Parathyroid adenoma (tissue), 2 donors: ENCODE measurements around the gene CLRN3.

Experiments used
- H2AFZ ChIP-seq: fragments of 300-600 bp; sonication (generic); one replicate; pipeline ENCODE4 v1.7.0; 2017; ENCODE audit warnings: antibody characterized with exemption, mild to moderate bottlenecking
- H3K27ac ChIP-seq: fragments of 300-600 bp; sonication (generic); one replicate; pipeline ENCODE4 v1.7.0; 2017
- H3K27me3 ChIP-seq: fragments of 300-600 bp; sonication (generic); one replicate; pipeline ENCODE4 v1.7.0; 2017; ENCODE audit warnings: low read length; ENCODE audit not compliant: control insufficient read depth, insufficient read depth
- H3K36me3 ChIP-seq: fragments of 300-600 bp; sonication (generic); one replicate; pipeline ENCODE4 v1.7.0; 2017; ENCODE audit warnings: low read length; ENCODE audit not compliant: control insufficient read depth, insufficient read depth
- H3K4me1 ChIP-seq: fragments of 300-600 bp; sonication (generic); one replicate; pipeline ENCODE4 v1.7.0; 2017; ENCODE audit warnings: control low read depth
- H3K4me2 ChIP-seq: fragments of 300-600 bp; sonication (generic); one replicate; pipeline ENCODE4 v1.7.0; 2017; ENCODE audit warnings: low read length
- H3K4me3 ChIP-seq: fragments of 300-600 bp; sonication (generic); one replicate; pipeline ENCODE4 v1.7.0; 2017; ENCODE audit warnings: low read depth, low read length
- H3K79me2 ChIP-seq: fragments of 300-600 bp; sonication (generic); one replicate; pipeline ENCODE4 v1.7.0; 2017; ENCODE audit warnings: control low read depth
- H3K9ac ChIP-seq: fragments of 300-600 bp; sonication (generic); one replicate; pipeline ENCODE4 v1.7.0; 2017; ENCODE audit warnings: mild to moderate bottlenecking
- H3K9me3 ChIP-seq: fragments of 300-600 bp; sonication (generic); one replicate; pipeline ENCODE4 v1.7.0; 2017; ENCODE audit warnings: low read length; ENCODE audit not compliant: control insufficient read depth
- TF ChIP-seq, protein P1 (sequence below): fragments of 300-600 bp; sonication (generic); IDR thresholded peaks from one replicate; pipeline ENCODE4 v1.7.0; 2017; ENCODE audit warnings: antibody characterized with exemption, mild to moderate bottlenecking
- donor health status: primary hyperparathyroidism.

CLRN3 gene

DNA sequence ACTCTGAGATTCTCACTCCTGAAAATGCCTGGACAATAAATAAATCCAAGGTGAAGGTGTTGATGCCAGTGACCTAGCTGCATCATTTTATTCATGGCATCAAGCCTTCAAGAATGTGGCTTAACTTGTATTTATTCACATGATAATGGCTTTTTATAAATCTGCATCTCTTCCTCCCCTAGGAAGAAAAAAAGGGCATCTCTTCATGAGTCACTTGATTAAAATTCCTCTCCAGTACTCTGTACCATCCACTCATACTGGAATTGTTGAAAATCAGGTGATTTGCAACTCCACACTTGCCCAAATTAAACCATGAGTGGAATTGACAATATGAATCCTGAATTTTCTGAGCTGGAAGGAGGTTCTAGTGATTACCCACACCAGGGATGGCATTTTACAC, 44.3 kb upstream of the CLRN3 start:
- Histone ChIP-seq H3K36me3 (no peaks in the 10 kb centered on the region), H2AFZ (no peak overlapping the region), H3K79me2 (no peaks in the 10 kb centered on the region), H3K9ac (no peak overlapping the region), H3K4me1 (no peaks in the 10 kb centered on the region), H3K9me3 (no peaks in the 10 kb centered on the region), H3K27me3 (no peaks in the 10 kb centered on the region), H3K4me2 (no peak overlapping the region), H3K27ac (no peak overlapping the region), H3K4me3 (no peak overlapping the region)
- TF ChIP-seq, protein P1, sequence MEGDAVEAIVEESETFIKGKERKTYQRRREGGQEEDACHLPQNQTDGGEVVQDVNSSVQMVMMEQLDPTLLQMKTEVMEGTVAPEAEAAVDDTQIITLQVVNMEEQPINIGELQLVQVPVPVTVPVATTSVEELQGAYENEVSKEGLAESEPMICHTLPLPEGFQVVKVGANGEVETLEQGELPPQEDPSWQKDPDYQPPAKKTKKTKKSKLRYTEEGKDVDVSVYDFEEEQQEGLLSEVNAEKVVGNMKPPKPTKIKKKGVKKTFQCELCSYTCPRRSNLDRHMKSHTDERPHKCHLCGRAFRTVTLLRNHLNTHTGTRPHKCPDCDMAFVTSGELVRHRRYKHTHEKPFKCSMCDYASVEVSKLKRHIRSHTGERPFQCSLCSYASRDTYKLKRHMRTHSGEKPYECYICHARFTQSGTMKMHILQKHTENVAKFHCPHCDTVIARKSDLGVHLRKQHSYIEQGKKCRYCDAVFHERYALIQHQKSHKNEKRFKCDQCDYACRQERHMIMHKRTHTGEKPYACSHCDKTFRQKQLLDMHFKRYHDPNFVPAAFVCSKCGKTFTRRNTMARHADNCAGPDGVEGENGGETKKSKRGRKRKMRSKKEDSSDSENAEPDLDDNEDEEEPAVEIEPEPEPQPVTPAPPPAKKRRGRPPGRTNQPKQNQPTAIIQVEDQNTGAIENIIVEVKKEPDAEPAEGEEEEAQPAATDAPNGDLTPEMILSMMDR = no peak

DNA sequence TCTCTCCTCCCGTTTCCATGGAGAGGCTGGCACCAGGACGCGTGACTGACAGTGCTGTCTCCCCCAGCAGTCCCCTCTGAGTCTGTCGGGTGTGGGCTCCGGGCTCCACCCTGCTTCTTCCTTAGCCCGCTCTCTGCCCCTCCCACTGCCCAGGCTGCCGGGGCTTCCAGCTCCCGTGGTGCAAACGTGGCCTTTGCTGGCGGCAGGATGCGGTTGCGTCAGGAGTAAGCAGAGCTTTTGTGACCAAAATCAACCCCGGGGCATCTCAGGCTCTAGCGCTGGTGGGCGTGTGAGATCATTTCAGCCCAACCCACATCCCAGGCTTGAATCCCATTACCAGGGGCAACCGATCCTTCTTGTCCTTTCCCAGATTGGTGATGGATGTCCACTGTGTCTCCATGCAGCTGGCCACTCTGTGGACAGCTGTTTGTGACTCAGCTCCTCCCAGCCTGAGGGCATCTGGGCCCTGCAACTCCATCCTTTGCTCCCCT, 42.4 kb upstream of the CLRN3 start:
- no peaks in the 10 kb centered on the region for H3K9me3 ChIP-seq
- H2AFZ ChIP-seq = no peak overlapping the region
- H3K27ac ChIP-seq = no peak overlapping the region
- H3K27me3 ChIP-seq = no peaks in the 10 kb centered on the region
- no peaks in the 10 kb centered on the region for H3K4me1 ChIP-seq
- H3K79me2 ChIP-seq = no peaks in the 10 kb centered on the region
- H3K4me3 ChIP-seq = no peak overlapping the region
- no peak overlapping the region for H3K9ac ChIP-seq
- no peak overlapping the region for H3K4me2 ChIP-seq
- TF ChIP-seq, protein P1 = no peak
- H3K36me3 ChIP-seq = no peaks in the 10 kb centered on the region

DNA sequence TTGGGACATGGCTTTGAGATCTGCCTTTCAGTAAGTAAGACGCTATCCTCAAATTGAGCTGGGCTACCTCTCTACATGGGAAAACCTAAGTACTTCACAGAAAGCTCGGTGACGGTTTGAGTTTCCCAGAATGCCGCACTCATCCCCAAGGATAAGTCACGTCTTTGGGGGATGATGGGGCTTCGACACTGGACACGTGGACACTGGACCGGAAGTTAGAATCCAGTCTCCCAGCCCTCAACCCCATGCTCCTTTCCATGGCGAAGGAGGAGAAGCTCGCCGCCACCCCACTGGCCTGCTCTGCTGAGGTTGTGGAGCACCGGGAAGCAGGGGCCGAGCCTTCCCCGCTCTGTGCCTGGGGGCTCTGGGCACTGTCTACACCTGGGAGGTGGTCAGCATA, 41.6 kb upstream of the CLRN3 start:
- Histone ChIP-seq H3K27ac (no peak overlapping the region), H3K27me3 (no peaks in the 10 kb centered on the region), H3K4me3 (no peak overlapping the region), H3K4me2 (no peak overlapping the region), H2AFZ (no peak overlapping the region), H3K36me3 (no peaks in the 10 kb centered on the region), H3K4me1 (no peaks in the 10 kb centered on the region), H3K79me2 (no peaks in the 10 kb centered on the region), H3K9ac (no peak overlapping the region), H3K9me3 (no peaks in the 10 kb centered on the region)
- TF ChIP-seq, protein P1 = no peak

DNA sequence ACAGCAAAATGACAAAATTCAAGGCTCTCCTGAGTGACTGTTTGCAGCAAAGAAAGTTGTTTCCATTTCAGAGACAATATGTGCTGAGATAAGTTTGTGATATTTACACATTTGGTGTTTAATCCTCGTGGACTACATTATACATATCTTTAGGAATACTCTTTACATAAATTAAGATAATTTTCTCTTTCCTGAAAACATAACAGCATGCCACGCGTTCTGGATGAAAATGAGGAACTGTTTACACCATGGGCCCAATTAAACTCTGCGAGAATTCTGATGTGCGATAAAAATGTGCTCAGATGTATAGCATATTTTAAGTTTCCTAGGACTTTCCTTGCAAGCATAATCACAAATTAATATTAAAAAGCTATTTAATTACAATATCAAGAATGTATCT, 40.5 kb upstream of the CLRN3 start:
- Histone ChIP-seq H2AFZ (no peak overlapping the region), H3K79me2 (no peaks in the 10 kb centered on the region), H3K4me1 (no peaks in the 10 kb centered on the region), H3K4me2 (no peak overlapping the region), H3K4me3 (no peak overlapping the region), H3K36me3 (no peaks in the 10 kb centered on the region), H3K27ac (no peak overlapping the region), H3K9me3 (no peaks in the 10 kb centered on the region), H3K9ac (no peak overlapping the region), H3K27me3 (no peaks in the 10 kb centered on the region)
- TF ChIP-seq, protein P1 = no peak

DNA sequence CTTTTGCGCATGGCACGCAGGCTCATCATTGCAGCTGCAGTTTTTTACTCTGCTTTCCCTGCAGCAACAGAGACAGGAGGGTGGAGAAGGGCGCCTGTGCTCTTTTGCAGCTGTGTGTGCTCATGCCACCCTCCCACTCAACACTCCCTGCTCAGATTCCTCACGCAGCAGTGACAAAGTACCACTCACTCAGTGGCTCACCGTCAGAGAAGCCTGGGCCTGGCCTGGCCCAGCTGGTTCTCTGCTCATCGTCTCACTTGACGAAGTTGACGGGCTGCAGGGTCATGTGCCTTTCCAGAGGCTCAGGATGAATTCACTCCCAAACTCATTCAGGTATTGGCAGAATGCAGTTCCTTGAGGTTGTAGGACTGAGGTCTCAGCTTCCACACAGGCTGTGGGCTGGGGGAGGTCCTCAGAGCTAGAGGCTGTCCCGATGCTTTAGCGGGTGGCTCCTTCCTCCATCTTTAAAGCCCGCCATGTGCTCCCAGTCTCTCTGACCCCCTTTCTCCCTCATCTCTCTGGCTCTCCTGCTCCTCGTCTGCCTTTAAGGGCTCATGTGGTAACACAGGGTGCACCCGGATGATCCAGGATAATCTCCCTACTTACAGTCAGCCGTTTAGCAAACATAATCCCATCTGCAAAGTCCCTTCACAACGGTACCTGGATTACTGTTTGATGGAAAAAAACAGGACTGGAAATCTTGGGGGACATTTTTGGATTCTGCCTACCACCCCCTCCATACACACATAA, 40.0 kb upstream of the CLRN3 start:
- Histone ChIP-seq H3K27ac (no peak overlapping the region), H3K27me3 (no peaks in the 10 kb centered on the region), H3K4me2 (no peak overlapping the region), H3K36me3 (no peaks in the 10 kb centered on the region), H3K79me2 (no peaks in the 10 kb centered on the region), H3K9me3 (no peaks in the 10 kb centered on the region), H3K9ac (no peak overlapping the region), H2AFZ (no peak overlapping the region), H3K4me1 (no peaks in the 10 kb centered on the region), H3K4me3 (no peak overlapping the region)
- TF ChIP-seq, protein P1 = no peak
